Activated naive CD8-positive, alpha-beta T cell treated with anti-CD3 and anti-CD28 coated beads, Interleukin-2, amount 10 ng/mL, durations not matched to agents 7 days and 5 days (primary cell): Measurements from ENCODE around the gene TRAF3. TPM values are rescaled to one million over a fixed set of nuclear protein-coding genes. Genes with fewer than 3 reads are reported as not detected.

Source experiments
- ATAC-seq: fragments of 150-1000 bp; cut with Tn5 transposase; one replicate; pipeline ENCODE4 v1.10.0; 2021; ENCODE audit warnings: low read depth, moderate library complexity
- POLR2A ChIA-PET: fragments of 350-600 bp; sonication (Branson Sonifier 250); formaldehyde crosslinking; loops from one replicate; lab custom pipeline; 2021; ENCODE audit warnings: antibody characterized with exemption; lab: Charles Lee
- DNase-seq: peaks from one replicate; pipeline ENCODE4 v3.0.0; 2021
- H3K27ac Mint-ChIP-seq: one replicate; pipeline ENCODE4 v1.8.0; 2022; ENCODE audit warnings: mild to moderate bottlenecking, mixed read lengths
- H3K27me3 Mint-ChIP-seq: one replicate; pipeline ENCODE4 v1.8.0; 2022; ENCODE audit warnings: mild to moderate bottlenecking, moderate library complexity, mixed read lengths
- H3K36me3 Mint-ChIP-seq: one replicate; pipeline ENCODE4 v1.8.0; 2021; ENCODE audit warnings: mild to moderate bottlenecking, mixed read lengths
- H3K4me1 Mint-ChIP-seq: one replicate; pipeline ENCODE4 v1.8.0; 2021; ENCODE audit warnings: mixed read lengths
- H3K4me3 Mint-ChIP-seq: one replicate; pipeline ENCODE4 v1.8.0; 2022; ENCODE audit warnings: mild to moderate bottlenecking, moderate library complexity, mixed read lengths
- H3K9me3 Mint-ChIP-seq: one replicate; pipeline ENCODE4 v1.8.0; 2021; ENCODE audit warnings: mixed read lengths
- total RNA-seq, 2 experiments: library from RNA; stranded (reverse); gene quantifications; one replicate each; pipeline ENCODE4 v1.2.3, GENCODE V29; 2021

TRAF3 gene
- total RNA-seq, 2 experiments from 2014 or later, result 31.1 to 32.9 TPM

- peaks cover 8% of the 10 kb centered on the region for H3K36me3 Mint-ChIP-seq
- ATAC-seq (peak; percentile 35), DNase-seq (peak; percentile 62)
- POLR2A ChIA-PET, result interaction anchor here (1.0 kb wide), 1 partner anchor 18 kb away, joined by 4 read pairs; no protein-coding TSS in a partner anchor
- peak overlapping the region; percentile 93 for H3K27ac Mint-ChIP-seq
- H3K4me1 Mint-ChIP-seq, result peaks cover 33% of the 10 kb centered on the region
- no peaks in the 10 kb centered on the region for H3K27me3 Mint-ChIP-seq
- H3K4me3 Mint-ChIP-seq, result peak overlapping the region; percentile 97
- H3K9me3 Mint-ChIP-seq, result no peaks in the 10 kb centered on the region
Measured at GRCh38 chr14:102777711-102778337, 575 bp downstream of the TRAF3 start.

- Mint-ChIP-seq H3K27ac (peak overlapping the region; percentile 93), H3K4me1 (peaks cover 34% of the 10 kb centered on the region), H3K27me3 (no peaks in the 10 kb centered on the region), H3K36me3 (peaks cover 8% of the 10 kb centered on the region), H3K9me3 (no peaks in the 10 kb centered on the region), H3K4me3 (peak overlapping the region; percentile 97)
- POLR2A ChIA-PET, result interaction anchor here (0.5 to 1.1 kb wide), 3 partner anchors 15 to 31 kb away, joined by 3 to 4 read pairs (median 3); no protein-coding TSS in a partner anchor
- ATAC-seq (no peak), DNase-seq (no peak)
Measured at GRCh38 chr14:102778338-102779083, 1.3 kb downstream of the TRAF3 start.

- ATAC-seq, result no peak
- no peak for DNase-seq
- Mint-ChIP-seq H3K27me3 (no peaks in the 10 kb centered on the region), H3K36me3 (peaks cover 8% of the 10 kb centered on the region), H3K4me3 (peak overlapping the region; percentile 97), H3K4me1 (peaks cover 36% of the 10 kb centered on the region), H3K27ac (peak overlapping the region; percentile 93), H3K9me3 (no peaks in the 10 kb centered on the region)
- POLR2A ChIA-PET, result interaction anchor here (1.1 kb wide), 1 partner anchor 14 kb away, joined by 3 read pairs; no protein-coding TSS in a partner anchor
Measured at GRCh38 chr14:102779084-102779462, 1.8 kb downstream of the TRAF3 start.

GRCh38 chr14:102779574-102780315 is 2.5 kb downstream of the TRAF3 start:
- H3K27ac Mint-ChIP-seq, result peak overlapping the region; percentile 27

GRCh38 chr14:102781063-102781462 is 3.8 kb downstream of the TRAF3 start:
- DNase-seq (no peak), ATAC-seq (no peak)
- Mint-ChIP-seq H3K27ac (no peak overlapping the region), H3K36me3 (peaks cover 8% of the 10 kb centered on the region), H3K27me3 (no peaks in the 10 kb centered on the region), H3K4me3 (no peak overlapping the region), H3K4me1 (peaks cover 38% of the 10 kb centered on the region), H3K9me3 (no peaks in the 10 kb centered on the region)
- POLR2A ChIA-PET, result no interaction called here

More at GRCh38 chr14:102779574-102780315, 2.5 kb downstream of the TRAF3 start:
- H3K4me3 Mint-ChIP-seq, result peak overlapping the region; percentile 97
- peaks cover 36% of the 10 kb centered on the region for H3K4me1 Mint-ChIP-seq
- no peaks in the 10 kb centered on the region for H3K27me3 Mint-ChIP-seq
- peaks cover 8% of the 10 kb centered on the region for H3K36me3 Mint-ChIP-seq
- ATAC-seq, result no peak
- DNase-seq, result no peak
- POLR2A ChIA-PET, result no interaction called here
- no peaks in the 10 kb centered on the region for H3K9me3 Mint-ChIP-seq

GRCh38 chr14:102782974-102783373 is 5.7 kb downstream of the TRAF3 start:
- H3K27me3 Mint-ChIP-seq, result no peaks in the 10 kb centered on the region
- no peak overlapping the region for H3K27ac Mint-ChIP-seq
- H3K4me3 Mint-ChIP-seq, result no peak overlapping the region
- POLR2A ChIA-PET, result no interaction called here
- DNase-seq (no peak), ATAC-seq (no peak)
- peaks cover 37% of the 10 kb centered on the region for H3K4me1 Mint-ChIP-seq
- no peaks in the 10 kb centered on the region for H3K9me3 Mint-ChIP-seq
- peaks cover 11% of the 10 kb centered on the region for H3K36me3 Mint-ChIP-seq

GRCh38 chr14:102784892-102785594 is 7.8 kb downstream of the TRAF3 start:
- H3K4me3 Mint-ChIP-seq, result no peak overlapping the region
- POLR2A ChIA-PET, result no interaction called here

GRCh38 chr14:102785595-102785963 is 8.3 kb downstream of the TRAF3 start:
- no peak for ATAC-seq
- POLR2A ChIA-PET, result no interaction called here
- H3K27me3 Mint-ChIP-seq, result no peaks in the 10 kb centered on the region
- no peak for DNase-seq
- peaks cover 28% of the 10 kb centered on the region for H3K4me1 Mint-ChIP-seq
- peaks cover 17% of the 10 kb centered on the region for H3K36me3 Mint-ChIP-seq
- no peak overlapping the region for H3K27ac Mint-ChIP-seq
- no peak overlapping the region for H3K4me3 Mint-ChIP-seq
- peaks cover 1% of the 10 kb centered on the region for H3K9me3 Mint-ChIP-seq

More at GRCh38 chr14:102784892-102785594, 7.8 kb downstream of the TRAF3 start:
- no peak overlapping the region for H3K27ac Mint-ChIP-seq
- H3K9me3 Mint-ChIP-seq, result peaks cover 1% of the 10 kb centered on the region
- H3K4me1 Mint-ChIP-seq, result peaks cover 26% of the 10 kb centered on the region
- DNase-seq (no peak), ATAC-seq (no peak)
- peaks cover 13% of the 10 kb centered on the region for H3K36me3 Mint-ChIP-seq
- H3K27me3 Mint-ChIP-seq, result no peaks in the 10 kb centered on the region

GRCh38 chr14:102786768-102787167 is 9.5 kb downstream of the TRAF3 start:
- Mint-ChIP-seq H3K27ac (no peak overlapping the region), H3K9me3 (peaks cover 6% of the 10 kb centered on the region), H3K27me3 (no peaks in the 10 kb centered on the region), H3K36me3 (peaks cover 21% of the 10 kb centered on the region), H3K4me1 (peaks cover 28% of the 10 kb centered on the region), H3K4me3 (no peak overlapping the region)
- ATAC-seq (no peak), DNase-seq (no peak)
- POLR2A ChIA-PET, result no interaction called here

GRCh38 chr14:102789349-102789748 is 12.1 kb downstream of the TRAF3 start:
- ATAC-seq, result no peak
- Mint-ChIP-seq H3K36me3 (peaks cover 39% of the 10 kb centered on the region), H3K27ac (no peak overlapping the region), H3K27me3 (no peaks in the 10 kb centered on the region), H3K4me1 (peaks cover 26% of the 10 kb centered on the region), H3K9me3 (peaks cover 11% of the 10 kb centered on the region), H3K4me3 (no peak overlapping the region)
- POLR2A ChIA-PET, result no interaction called here
- DNase-seq, result no peak

GRCh38 chr14:102793531-102794328 is 16.5 kb downstream of the TRAF3 start:
- H3K4me3 Mint-ChIP-seq, result no peak overlapping the region
- peaks cover 11% of the 10 kb centered on the region for H3K9me3 Mint-ChIP-seq
- peaks cover 37% of the 10 kb centered on the region for H3K36me3 Mint-ChIP-seq
- POLR2A ChIA-PET, result interaction anchor here (0.8 kb wide), 1 partner anchor 15 kb away, joined by 3 read pairs; no protein-coding TSS in a partner anchor
- H3K4me1 Mint-ChIP-seq, result peaks cover 19% of the 10 kb centered on the region
- H3K27me3 Mint-ChIP-seq, result no peaks in the 10 kb centered on the region
- H3K27ac Mint-ChIP-seq, result no peak overlapping the region
- DNase-seq, result no peak
- no peak for ATAC-seq
